Stimulated activated memory B cell treated with anti-CD40 and anti-IgM and Interleukin-4, amounts not matched to agents 10 μg/mL and 1 μg/mL and 100 μg/mL, for 72 hours (primary cell): Measurements from ENCODE around the gene TULP1.

Experiments used
- ATAC-seq: fragments of 150-1000 bp; cut with Tn5 transposase; 2 replicates; pipeline ENCODE4 v1.10.0; 2021
- H3K27ac Mint-ChIP-seq: one replicate; pipeline ENCODE4 v1.8.0; 2022; ENCODE audit warnings: mild to moderate bottlenecking, mixed read lengths
- H3K27me3 Mint-ChIP-seq: one replicate; pipeline ENCODE4 v1.8.0; 2022; ENCODE audit warnings: mixed read lengths
- H3K36me3 Mint-ChIP-seq: one replicate; pipeline ENCODE4 v1.8.0; 2022; ENCODE audit warnings: mixed read lengths
- H3K4me1 Mint-ChIP-seq: one replicate; pipeline ENCODE4 v1.8.0; 2022; ENCODE audit warnings: mixed read lengths
- H3K4me3 Mint-ChIP-seq: one replicate; pipeline ENCODE4 v1.8.0; 2022; ENCODE audit warnings: mild to moderate bottlenecking, moderate library complexity, mixed read lengths
- H3K9me3 Mint-ChIP-seq: one replicate; pipeline ENCODE4 v1.8.0; 2022; ENCODE audit warnings: mixed read lengths

Gene TULP1

DNA sequence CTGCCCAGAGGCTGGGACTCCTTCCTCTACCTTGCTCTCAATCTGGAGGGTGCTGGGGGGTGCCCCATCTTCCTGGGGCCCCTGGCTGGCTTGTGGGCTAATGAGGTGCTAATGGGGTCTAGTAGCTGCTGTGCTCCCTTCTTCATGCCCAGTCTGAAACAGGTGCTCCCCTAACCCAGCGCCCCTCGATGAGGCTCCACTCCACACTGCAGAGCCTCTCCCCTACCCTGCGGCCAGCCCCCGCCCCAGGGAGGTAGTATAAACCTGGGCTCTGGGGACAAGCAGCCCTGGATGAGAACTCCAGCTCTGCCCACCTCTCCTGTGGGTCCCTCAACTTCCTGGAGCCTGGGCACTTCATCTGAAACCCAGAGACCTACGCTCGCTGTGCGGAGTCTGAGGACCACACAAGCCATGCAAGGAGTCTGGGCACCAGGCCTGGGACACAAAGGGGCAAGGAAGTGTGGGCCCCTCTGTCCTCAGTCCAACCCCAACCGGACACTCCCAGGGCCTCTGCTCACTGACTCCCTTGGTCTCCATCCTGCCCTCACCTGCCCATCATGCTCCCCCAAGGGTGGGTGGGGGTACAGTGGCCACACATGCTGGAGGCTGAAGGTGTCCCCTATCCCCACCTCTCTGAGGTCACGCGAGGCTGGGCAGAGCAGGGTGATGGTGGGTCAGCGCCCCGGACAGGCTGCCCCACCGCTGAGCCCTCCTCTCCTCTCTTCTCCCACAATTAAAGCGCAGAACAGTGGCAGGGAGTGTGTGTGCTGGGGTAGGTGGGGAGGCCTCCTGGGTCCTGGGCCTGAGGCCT is 38.4 kb downstream of the TULP1 start:
- Mint-ChIP-seq H3K4me3 (no peak overlapping the region), H3K9me3 (no peaks in the 10 kb centered on the region), H3K4me1 (peaks cover 45% of the 10 kb centered on the region), H3K27ac (peak overlapping the region; percentile 3), H3K36me3 (peaks cover 26% of the 10 kb centered on the region), H3K27me3 (no peaks in the 10 kb centered on the region)
- ATAC-seq, result peak; percentile 18

DNA sequence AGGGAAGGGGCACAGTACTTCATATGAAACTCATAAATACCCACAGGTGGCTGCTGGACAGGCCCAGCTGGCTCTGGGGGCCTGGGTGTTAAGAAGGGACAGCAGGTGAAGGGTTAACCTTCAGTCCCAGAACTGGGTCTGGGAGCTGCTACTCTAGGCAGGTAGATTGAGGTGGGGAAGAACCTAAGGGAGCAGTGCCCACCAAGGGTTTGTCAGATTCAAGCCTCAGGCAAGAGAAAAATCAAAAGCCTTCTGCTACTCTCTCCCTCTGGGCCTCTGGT is 38.9 kb downstream of the TULP1 start:
- Mint-ChIP-seq H3K4me1 (peaks cover 49% of the 10 kb centered on the region), H3K36me3 (peaks cover 32% of the 10 kb centered on the region), H3K4me3 (no peak overlapping the region), H3K9me3 (no peaks in the 10 kb centered on the region), H3K27me3 (no peaks in the 10 kb centered on the region), H3K27ac (peak overlapping the region; percentile 3)
- no peak for ATAC-seq

DNA sequence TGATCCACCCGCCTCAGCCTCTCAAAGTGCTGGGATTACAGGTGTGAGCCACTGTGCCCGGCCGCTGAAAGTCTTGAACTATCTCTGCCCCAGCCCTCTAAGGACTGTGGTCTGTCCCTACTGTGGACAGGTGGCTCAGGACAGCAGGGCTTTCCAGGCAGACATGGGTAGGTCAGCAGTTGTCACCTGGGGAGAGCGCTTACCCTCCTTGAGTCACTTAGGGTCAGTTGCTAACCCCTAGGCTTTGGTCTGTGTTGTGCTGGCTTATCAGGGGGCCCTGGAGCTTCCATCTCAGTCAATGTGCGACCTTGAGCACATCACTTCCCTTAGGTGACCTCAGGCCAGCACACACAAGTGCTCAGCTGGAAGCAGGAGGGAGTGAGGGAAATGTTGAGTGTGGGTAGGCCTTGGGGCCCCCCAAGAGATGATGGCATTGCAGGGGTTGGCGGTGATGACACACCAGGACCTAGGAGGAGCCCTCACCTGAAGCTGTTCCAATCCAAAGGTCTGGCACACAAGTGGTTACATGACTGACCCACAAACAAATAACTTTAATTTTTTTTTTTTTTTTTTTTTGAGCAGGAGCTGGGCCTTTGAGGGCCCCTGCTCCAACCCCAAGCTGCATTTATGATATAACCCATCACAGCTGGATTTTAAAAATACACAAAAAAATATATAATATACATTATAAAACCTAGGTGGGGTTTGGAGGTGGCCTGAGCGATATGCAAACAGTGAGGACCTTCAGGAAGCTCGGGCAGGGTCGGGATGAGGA is 39.4 kb downstream of the TULP1 start:
- H3K4me1 Mint-ChIP-seq, result peaks cover 49% of the 10 kb centered on the region
- peak overlapping the region; percentile 3 for H3K27ac Mint-ChIP-seq
- peaks cover 37% of the 10 kb centered on the region for H3K36me3 Mint-ChIP-seq

DNA sequence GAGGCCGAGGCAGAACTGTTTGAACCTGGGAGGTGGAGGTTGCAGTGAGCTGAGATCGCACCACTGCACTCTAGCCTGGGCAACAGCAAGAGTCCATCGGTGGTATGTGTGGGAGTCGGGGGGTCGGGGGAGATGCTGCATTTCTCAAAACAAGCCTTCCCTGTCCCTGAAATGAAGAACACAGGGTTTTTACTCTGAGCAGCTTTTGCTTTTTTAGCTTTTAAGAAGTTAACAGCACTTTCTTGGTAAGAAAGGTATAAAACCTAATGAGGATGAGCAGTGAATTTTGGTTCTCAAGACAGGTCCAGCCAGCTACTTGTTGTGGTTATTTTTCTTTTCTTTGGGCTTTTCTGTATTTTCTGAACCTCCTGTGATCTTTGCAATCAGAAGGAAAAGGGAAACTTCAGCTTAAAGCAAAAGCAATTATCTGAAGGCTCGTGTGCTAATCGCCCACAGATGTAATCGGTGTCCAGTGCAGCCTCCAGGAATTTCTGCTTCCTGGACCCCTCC is 40.8 kb downstream of the TULP1 start:
- Mint-ChIP-seq H3K9me3 (no peaks in the 10 kb centered on the region), H3K4me1 (peaks cover 57% of the 10 kb centered on the region), H3K36me3 (peaks cover 40% of the 10 kb centered on the region), H3K4me3 (no peak overlapping the region), H3K27ac (peak overlapping the region; percentile 40), H3K27me3 (no peaks in the 10 kb centered on the region)
- no peak for ATAC-seq

More for the DNA sequence above, 39.4 kb downstream of the TULP1 start:
- Mint-ChIP-seq H3K9me3 (no peaks in the 10 kb centered on the region), H3K4me3 (no peak overlapping the region), H3K27me3 (no peaks in the 10 kb centered on the region)
- no peak for ATAC-seq

DNA sequence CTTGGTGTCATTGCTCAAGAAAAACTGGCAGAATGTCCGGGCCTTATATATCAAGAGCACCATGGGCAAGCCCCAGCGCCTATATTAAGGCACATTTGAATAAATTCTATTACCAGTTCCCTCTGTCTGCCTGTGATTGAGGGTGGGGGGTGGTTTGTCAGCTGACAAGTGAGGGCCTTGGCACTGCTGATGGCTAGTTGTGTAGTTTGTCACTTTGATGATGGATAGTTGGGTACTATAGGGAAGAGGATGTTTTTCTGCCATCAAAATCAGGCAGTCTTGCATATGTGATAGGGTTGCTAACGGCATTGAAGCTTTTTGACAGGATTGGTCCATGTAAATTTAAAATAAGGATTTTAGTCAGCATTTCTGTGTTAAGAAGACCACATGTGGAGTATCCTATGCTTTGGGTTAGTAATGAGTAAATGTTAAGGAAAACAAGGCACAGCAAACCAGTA is 42.0 kb downstream of the TULP1 start:
- H3K36me3 Mint-ChIP-seq, result peaks cover 47% of the 10 kb centered on the region
- H3K9me3 Mint-ChIP-seq, result no peaks in the 10 kb centered on the region

DNA sequence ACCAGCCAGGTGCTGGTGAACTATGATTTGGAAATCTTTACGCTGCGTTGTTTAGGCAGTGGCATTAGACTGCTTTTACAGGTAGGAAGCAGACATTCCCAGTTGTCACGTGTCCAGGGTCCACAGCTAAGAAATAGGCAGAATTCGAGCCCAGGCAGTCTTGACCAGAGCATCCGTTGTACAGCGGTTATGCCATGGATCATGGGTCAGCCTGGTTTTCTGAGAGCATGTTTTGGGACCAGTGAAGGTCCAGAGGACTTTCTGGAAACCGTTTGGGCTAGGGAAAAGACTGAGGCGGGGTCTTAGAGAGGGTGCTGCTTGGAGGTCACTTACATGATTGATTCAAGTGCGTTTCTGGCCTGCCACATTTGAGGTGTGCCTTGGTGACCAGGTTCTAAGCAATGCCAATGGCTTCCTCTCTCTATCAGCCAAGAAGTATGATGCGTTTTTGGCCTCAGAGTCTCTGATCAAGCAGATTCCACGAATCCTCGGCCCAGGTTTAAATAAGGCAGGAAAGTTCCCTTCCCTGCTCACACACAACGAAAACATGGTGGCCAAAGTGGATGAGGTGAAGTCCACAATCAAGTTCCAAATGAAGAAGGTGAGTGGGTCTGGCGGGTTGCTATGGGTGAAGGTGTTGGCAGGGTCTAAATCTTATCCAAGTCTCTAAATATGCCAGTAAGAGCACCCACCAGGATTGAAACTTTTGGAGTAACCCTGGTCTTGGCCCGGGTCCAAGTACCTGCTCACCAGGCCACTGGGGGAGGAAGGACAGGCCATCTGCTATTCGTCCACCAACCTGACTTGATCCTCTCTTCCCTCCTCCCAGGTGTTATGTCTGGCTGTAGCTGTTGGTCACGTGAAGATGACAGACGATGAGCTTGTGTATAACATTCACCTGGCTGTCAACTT is 42.7 kb downstream of the TULP1 start:
- no peaks in the 10 kb centered on the region for H3K9me3 Mint-ChIP-seq

More for the DNA sequence above, 42.0 kb downstream of the TULP1 start:
- no peaks in the 10 kb centered on the region for H3K27me3 Mint-ChIP-seq
- peak overlapping the region; percentile 100 for H3K27ac Mint-ChIP-seq
- H3K4me3 Mint-ChIP-seq, result peak overlapping the region; percentile 99
- peaks cover 52% of the 10 kb centered on the region for H3K4me1 Mint-ChIP-seq
- no peak for ATAC-seq

DNA sequence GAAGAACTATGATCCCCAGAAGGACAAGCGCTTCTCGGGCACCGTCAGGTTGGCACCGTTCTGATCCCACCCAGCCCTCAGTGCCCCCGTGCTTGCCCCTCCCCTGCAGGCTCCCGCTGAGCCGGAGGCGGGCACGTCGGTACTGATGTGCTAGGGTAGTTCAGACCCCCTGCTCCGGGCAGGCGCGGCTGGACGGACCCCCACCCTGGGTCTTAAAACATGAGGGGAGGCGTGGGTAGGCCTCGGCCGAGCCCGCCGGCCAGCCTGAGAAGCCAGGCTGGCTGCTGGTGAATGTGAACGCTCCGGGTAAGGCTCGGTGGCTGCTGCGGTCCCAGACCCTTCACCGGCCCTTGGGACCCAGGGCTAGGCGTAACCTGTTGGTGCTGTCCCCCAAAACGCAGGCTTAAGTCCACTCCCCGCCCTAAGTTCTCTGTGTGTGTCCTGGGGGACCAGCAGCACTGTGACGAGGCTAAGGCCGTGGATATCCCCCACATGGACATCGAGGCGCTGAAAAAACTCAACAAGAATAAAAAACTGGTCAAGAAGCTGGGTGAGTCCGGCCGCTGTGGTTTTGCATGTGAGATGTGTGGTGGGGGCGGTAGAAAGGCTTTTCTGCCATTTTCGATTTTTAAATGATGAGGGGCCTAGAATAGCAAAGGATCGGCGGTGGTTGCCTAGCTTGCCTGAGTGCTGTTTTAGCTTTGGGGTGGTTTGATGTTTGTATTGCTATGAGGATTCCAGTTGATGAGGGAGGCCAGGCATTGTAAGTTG is 43.5 kb downstream of the TULP1 start:
- peak overlapping the region; percentile 100 for H3K27ac Mint-ChIP-seq

More for the DNA sequence above, 42.7 kb downstream of the TULP1 start:
- no peak for ATAC-seq
- H3K4me1 Mint-ChIP-seq, result peaks cover 47% of the 10 kb centered on the region
- H3K27ac Mint-ChIP-seq, result peak overlapping the region; percentile 100
- peak overlapping the region; percentile 99 for H3K4me3 Mint-ChIP-seq
- no peaks in the 10 kb centered on the region for H3K27me3 Mint-ChIP-seq
- peaks cover 47% of the 10 kb centered on the region for H3K36me3 Mint-ChIP-seq

DNA sequence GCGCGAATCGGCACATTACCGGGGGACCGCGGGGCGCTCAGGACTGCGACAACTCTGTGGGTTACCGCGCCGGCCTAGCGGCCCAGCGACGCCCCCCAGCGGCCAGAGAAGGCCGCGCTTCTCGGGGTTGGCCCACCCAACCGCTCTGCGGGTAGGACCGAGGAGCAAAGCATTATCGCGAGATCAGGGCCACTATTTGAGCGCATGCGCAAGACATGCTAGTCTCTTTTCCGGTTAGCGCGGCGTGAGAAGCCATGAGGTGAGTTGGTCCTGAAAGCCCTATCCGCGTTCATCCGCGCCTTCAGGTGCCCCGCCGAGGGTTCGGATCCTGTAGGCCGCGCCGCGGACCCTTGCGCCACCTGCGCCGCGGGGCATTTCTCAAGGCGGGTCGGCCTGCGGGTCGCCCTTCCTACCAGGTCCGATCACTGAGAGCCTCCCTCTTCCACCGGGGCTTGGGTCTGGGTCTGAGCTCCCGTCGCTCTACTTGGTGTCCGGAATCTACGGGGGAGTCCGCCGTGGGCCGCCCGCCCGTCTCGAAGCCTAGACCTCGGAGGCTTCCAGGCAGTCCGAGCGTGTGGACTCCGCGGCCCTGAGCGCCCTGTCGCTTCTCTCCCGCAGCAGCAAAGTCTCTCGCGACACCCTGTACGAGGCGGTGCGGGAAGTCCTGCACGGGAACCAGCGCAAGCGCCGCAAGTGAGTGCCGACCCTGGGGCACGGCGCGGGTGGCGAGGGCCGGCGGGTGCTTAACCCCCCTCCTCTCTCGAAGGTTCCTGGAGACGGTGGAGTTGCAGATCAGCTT is 44.3 kb downstream of the TULP1 start, which contains the start of gene RPL10A:
RPL10A (plus strand) TSS at position 221 of the 799 bp plus-strand sequence; CDS start at position 255, 34 bp downstream.
- peak within 1 kb of the TSS; percentile 99 for H3K4me3 Mint-ChIP-seq
- H3K4me1 Mint-ChIP-seq, result peaks cover 43% of the 10 kb centered on the region
- ATAC-seq, result peak; percentile 95
- no peaks in the 10 kb centered on the region for H3K9me3 Mint-ChIP-seq
- H3K27ac Mint-ChIP-seq, result peak within 1 kb of the TSS; percentile 100
- H3K36me3 Mint-ChIP-seq, result peaks cover 55% of the 10 kb centered on the region
- H3K27me3 Mint-ChIP-seq, result no peaks in the 10 kb centered on the region

More for the DNA sequence above, 43.5 kb downstream of the TULP1 start:
- H3K4me3 Mint-ChIP-seq, result peak overlapping the region; percentile 99
- ATAC-seq, result peak; percentile 21
- no peaks in the 10 kb centered on the region for H3K9me3 Mint-ChIP-seq
- H3K27me3 Mint-ChIP-seq, result no peaks in the 10 kb centered on the region
- H3K4me1 Mint-ChIP-seq, result peaks cover 43% of the 10 kb centered on the region
- H3K36me3 Mint-ChIP-seq, result peaks cover 48% of the 10 kb centered on the region

DNA sequence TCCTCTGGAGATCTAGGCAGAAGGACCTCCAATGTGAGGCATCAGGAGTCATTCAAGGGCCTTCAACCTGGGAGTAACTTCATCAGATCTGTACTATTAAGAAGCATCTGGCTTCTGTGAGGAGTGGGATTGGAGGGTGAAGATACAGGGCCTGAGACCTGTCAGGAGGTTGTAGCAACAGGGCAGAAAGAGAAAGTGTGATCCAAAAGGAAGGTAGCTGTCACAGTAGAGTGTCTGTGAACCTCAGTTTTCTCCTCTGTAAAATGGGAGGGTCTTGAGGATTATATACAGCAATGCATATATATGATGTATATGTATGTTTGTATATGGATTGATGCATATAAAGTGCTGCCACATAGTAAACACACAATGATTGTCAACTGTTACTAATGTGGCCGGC is 47.0 kb downstream of the TULP1 start:
- Mint-ChIP-seq H3K9me3 (no peaks in the 10 kb centered on the region), H3K36me3 (peaks cover 55% of the 10 kb centered on the region), H3K4me3 (no peak overlapping the region), H3K27me3 (no peaks in the 10 kb centered on the region), H3K4me1 (peaks cover 25% of the 10 kb centered on the region), H3K27ac (no peak overlapping the region)
- ATAC-seq, result no peak

DNA sequence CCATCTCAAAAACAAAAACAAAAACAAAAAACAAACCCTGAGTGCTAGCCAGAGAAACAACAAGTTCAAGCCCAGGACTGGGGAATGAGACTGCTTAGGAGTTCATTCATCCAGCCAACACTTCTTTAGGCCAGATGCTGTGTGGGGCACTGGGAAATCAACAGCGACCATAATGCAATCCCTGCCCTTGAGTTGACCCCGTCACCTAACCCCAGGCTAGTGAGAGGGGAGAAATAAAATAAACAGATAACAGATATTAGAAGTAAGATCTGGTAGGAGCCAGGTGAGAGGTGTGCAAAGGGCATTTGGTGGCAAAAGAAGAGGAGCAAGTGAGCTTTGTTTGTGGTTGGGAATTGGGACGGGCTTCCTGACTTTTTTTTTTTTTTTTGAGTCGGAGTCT is 49.4 kb downstream of the TULP1 start:
- H3K9me3 Mint-ChIP-seq, result no peaks in the 10 kb centered on the region
- no peak overlapping the region for H3K27ac Mint-ChIP-seq
- no peaks in the 10 kb centered on the region for H3K27me3 Mint-ChIP-seq
- peaks cover 50% of the 10 kb centered on the region for H3K36me3 Mint-ChIP-seq
- peaks cover 9% of the 10 kb centered on the region for H3K4me1 Mint-ChIP-seq
- H3K4me3 Mint-ChIP-seq, result no peak overlapping the region
- ATAC-seq, result no peak

DNA sequence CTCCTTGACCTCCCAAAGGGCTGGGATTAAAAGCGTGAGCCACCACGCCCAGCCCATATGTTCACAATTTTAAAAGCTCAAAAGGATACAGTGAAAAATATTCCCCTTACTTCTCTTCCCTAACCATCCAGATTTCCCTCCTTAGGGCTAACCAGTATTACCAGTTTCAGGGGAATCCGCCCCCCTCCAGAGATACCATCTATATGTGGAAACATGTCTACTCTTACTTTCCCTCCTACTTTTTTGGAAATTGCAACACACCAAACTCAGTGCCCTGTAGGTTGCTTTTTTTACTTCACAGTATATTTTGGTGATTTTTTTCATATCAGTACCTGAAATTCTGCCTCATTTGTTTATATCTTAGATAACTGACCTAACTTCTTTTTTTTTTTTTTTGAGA is 51.4 kb downstream of the TULP1 start:
- peak overlapping the region; percentile 11 for H3K27ac Mint-ChIP-seq
- peaks cover 48% of the 10 kb centered on the region for H3K36me3 Mint-ChIP-seq
- no peak overlapping the region for H3K4me3 Mint-ChIP-seq
- ATAC-seq, result no peak
- peaks cover 7% of the 10 kb centered on the region for H3K4me1 Mint-ChIP-seq
- H3K27me3 Mint-ChIP-seq, result no peaks in the 10 kb centered on the region
- no peaks in the 10 kb centered on the region for H3K9me3 Mint-ChIP-seq

DNA sequence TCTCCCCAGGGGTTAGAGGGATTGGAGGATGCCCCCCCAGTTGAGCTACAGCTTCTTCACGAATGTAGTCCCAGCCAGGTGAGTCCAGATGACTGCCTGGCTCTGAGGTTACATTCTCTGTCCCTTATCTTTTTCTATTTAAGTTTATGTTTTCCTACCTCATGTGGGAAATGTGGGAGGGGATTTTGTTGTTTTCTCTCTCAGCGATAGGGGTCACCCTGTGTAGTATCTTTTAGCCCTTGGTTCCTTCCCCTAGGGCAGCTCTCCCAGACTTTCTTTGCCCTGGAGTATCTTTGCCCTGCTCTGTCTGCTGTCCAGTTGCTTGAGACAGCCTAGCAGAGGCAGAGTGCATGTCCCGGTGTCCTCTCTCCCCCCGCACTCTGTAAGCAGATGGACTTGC is 54.8 kb downstream of the TULP1 start:
- ATAC-seq, result no peak
- H3K27me3 Mint-ChIP-seq, result no peaks in the 10 kb centered on the region
- H3K36me3 Mint-ChIP-seq, result peaks cover 45% of the 10 kb centered on the region
- H3K27ac Mint-ChIP-seq, result no peak overlapping the region
- H3K4me3 Mint-ChIP-seq, result no peak overlapping the region
- H3K9me3 Mint-ChIP-seq, result no peaks in the 10 kb centered on the region
- H3K4me1 Mint-ChIP-seq, result peaks cover 28% of the 10 kb centered on the region

DNA sequence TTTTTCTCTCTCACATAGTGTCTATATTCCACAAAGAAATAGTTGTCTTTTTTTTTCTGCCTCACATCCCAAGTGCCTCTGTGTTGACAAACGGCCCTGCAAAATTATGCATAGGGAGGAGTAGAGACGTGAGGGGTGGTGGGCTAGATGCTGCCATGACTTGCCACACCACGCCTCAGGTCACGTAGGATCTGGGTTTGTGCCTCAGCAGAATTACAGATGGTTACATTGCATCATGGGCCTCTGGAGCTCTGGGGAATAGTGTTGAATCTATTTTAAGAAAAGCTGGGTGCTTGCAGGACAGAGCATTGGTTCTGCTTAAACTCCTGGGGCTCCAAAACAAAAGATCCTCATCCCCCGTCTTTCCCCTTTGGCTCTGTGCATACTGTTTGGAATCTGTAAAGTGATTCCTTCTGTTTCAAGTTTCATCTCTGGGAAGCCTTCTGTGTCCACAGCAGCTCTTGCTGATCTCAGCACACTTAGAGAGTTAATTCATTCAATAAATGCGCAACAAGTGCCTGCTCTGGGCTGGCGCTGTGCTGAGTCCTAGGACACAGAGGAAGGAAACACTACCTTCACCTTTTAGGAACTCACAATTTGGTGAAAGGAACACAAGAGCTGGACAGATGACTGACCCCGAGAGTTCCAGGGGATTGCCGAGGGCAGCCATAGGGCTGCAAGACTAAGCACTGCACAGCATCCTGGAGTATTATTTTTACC is 58.1 kb downstream of the TULP1 start:
- Mint-ChIP-seq H3K4me1 (peaks cover 41% of the 10 kb centered on the region), H3K36me3 (peaks cover 27% of the 10 kb centered on the region), H3K9me3 (no peaks in the 10 kb centered on the region), H3K27ac (no peak overlapping the region), H3K4me3 (no peak overlapping the region), H3K27me3 (no peaks in the 10 kb centered on the region)
- ATAC-seq, result no peak
